Stimulated activated CD8-positive, alpha-beta memory T cell treated with anti-CD3 and anti-CD28 coated beads, Interleukin-12 subunit alpha, Interleukin-12 subunit beta, amount 100 ng/mL, for 1 hour (primary cell): ENCODE data around the gene ITM2B.

Experiments used
- DNase-seq: peaks from one replicate; pipeline ENCODE4 v3.0.0-alpha.2; 2020; ENCODE audit warnings: low read depth

ITM2B gene

GRCh38 chr13:48311223-48311622 lies 78.2 kb downstream of the ITM2B start:
- DNase-seq: no peak

- no peak for DNase-seq
Observed at GRCh38 chr13:48315969-48316650, 83.1 kb downstream of the ITM2B start.

DNA sequence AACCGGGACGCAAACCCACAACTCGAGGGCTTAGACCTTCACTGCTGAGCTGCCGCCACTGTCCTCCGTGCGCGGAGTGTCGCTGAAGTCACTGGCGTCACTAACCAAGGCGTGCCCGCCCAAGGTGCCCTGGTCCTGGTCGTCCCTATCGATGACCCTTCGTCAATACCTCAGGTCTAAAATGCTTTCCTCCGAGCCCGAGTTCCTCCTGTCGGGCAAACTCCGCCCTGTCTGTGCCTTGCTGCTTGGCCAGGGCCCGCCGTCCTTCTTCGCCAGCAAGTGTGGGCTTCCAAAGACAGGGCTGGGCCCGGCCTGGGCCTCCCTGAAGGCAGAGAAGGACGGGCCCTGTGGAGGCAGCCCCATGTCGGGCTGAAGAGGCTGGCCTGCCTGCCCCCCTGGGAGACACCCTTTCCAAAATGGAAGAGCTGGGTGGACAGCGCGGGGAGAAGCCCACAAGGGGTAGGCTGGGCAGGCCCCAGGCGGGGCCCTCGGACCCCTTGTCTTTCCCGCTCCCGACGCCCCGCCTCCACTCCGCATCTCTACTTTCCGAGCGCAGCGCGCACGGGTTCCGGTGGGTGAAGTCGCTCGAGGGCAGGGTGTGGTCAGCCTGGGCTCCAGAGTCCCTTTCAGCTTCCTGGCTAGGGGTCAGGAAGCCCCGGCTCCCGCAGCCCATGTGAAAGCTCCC lies 84.0 kb downstream of the ITM2B start:
- no peak for DNase-seq

- DNase-seq: no peak
Observed at GRCh38 chr13:48317511-48318376, 84.7 kb downstream of the ITM2B start.

DNA sequence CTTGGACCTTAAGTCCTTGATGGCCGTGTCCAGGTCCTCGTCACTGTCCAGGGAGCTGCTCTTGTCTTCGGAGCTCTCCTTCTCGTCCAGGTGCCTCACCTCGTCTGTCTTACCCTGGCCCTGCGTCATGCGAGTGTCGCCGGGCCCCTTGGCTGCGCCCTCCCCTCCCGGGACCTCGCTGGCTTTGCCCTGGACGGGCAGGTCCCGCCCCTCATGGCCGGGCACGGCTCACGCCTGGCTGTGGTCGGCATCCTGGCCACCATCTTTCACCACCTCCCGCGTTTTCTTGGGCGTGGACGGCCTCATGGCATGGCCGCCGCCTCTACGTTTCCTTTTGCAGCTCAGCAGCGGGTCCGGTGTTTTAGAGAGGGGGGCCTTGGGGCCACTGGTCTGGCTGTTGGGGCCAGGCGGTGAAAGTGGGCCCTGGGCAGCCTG lies 85.4 kb downstream of the ITM2B start:
- DNase-seq: no peak

GRCh38 chr13:48318821-48319511 lies 86.0 kb downstream of the ITM2B start:
- DNase-seq: no peak
